H1 (cell line): ENCODE data around the gene CHAC1. TPM values are rescaled to one million over a fixed set of nuclear protein-coding genes. Genes with fewer than 3 reads are reported as not detected.

Experiments
- ASH2L ChIP-seq: fragments of 200-600, 300-600 bp; sonication (generic); IDR thresholded peaks from one replicate; pipeline ENCODE4 v1.7.1; 2017; ENCODE audit warnings: low read length
- ATF2 ChIP-seq: IDR thresholded peaks from 2 replicates; pipeline ENCODE4 v1.6.1; 2012; ENCODE audit warnings: low read length, inconsistent platforms
- CBX5 ChIP-seq: fragments of 300-800, 300-1000 bp; sonication (generic); IDR thresholded peaks from 2 replicates; pipeline ENCODE4 v1.7.1; 2016; ENCODE audit warnings: antibody characterized with exemption, low read length, low read depth
- CREB1 ChIP-seq: IDR thresholded peaks from 2 replicates; pipeline ENCODE4 v1.6.1; 2012; ENCODE audit warnings: inconsistent platforms
- CTCF ChIP-seq, 3 experiments: IDR thresholded peaks; 1 replicate in 2 of 3; 2 replicates in 1 of 3; pipeline versions ENCODE4 v1.5.1 to v1.6.1; 2011; ENCODE audit warnings: low read length in 3 of 3, mild to moderate bottlenecking in 3 of 3, inconsistent platforms in 2 of 3, low read depth in 1 of 3, moderate library complexity in 1 of 3; ENCODE audit not compliant: insufficient read depth in 1 of 3; ENCODE audit errors: control extremely low read depth in 1 of 3
- EP300 ChIP-seq, 2 experiments: IDR thresholded peaks; 1 replicate in 1 of 2; 2 replicates in 1 of 2; pipeline ENCODE4 v1.6.1; 2011 to 2012; ENCODE audit warnings: low read depth in 2 of 2, low read length in 2 of 2, mild to moderate bottlenecking in 2 of 2, borderline replicate concordance in 1 of 2, inconsistent platforms in 1 of 2, moderate library complexity in 1 of 2
- HDAC2 ChIP-seq, 2 experiments: fragments of 300-600 bp in 1 of 2; sonication (generic) in 1 of 2; IDR thresholded peaks; 2 replicates each; pipeline ENCODE4 v1.6.1; 2011 to 2012; ENCODE audit warnings: low read depth in 2 of 2, low read length in 2 of 2, mild to moderate bottlenecking in 2 of 2, moderate library complexity in 2 of 2, borderline replicate concordance in 1 of 2, inconsistent platforms in 1 of 2
- HDAC6 ChIP-seq: IDR thresholded peaks from one replicate; pipeline ENCODE4 v1.7.1; 2012; ENCODE audit warnings: low read depth, mild to moderate bottlenecking, inconsistent platforms, low read length, moderate library complexity
- KDM4A ChIP-seq: IDR thresholded peaks from one replicate; pipeline ENCODE4 v1.7.1; 2012; ENCODE audit warnings: low read depth, mild to moderate bottlenecking, moderate library complexity, low read length, inconsistent platforms; ENCODE audit not compliant: severe bottlenecking
- POLR2AphosphoS5 ChIP-seq: IDR thresholded peaks from 2 replicates; pipeline ENCODE4 v1.6.1; 2011; ENCODE audit warnings: low read depth, low read length
- POU5F1 ChIP-seq: IDR thresholded peaks from 2 replicates; pipeline ENCODE4 v1.6.1; 2011; ENCODE audit warnings: low read depth, mild to moderate bottlenecking, low read length, moderate library complexity
- SAP30 ChIP-seq: fragments of 300-600 bp; sonication (generic); IDR thresholded peaks from 2 replicates; pipeline ENCODE4 v1.7.1; 2012; ENCODE audit warnings: low read length, moderate library complexity, mild to moderate bottlenecking, inconsistent platforms; ENCODE audit not compliant: insufficient read depth, insufficient replicate concordance
- SRF ChIP-seq: IDR thresholded peaks from 2 replicates; pipeline ENCODE4 v1.6.1; 2011; ENCODE audit warnings: mild to moderate bottlenecking, low read depth, low read length, moderate library complexity
- TAF1 ChIP-seq: IDR thresholded peaks from 2 replicates; pipeline ENCODE4 v1.6.1; 2011; ENCODE audit warnings: mild to moderate bottlenecking, low read depth, low read length
- TAF7 ChIP-seq: optimal IDR thresholded peaks from 2 replicates; pipeline ENCODE3; 2011; ENCODE audit warnings: low read depth, mild to moderate bottlenecking, inconsistent platforms, low read length, moderate library complexity, borderline replicate concordance
- TBP ChIP-seq: IDR thresholded peaks from 2 replicates; pipeline ENCODE4 v1.6.1; 2011; ENCODE audit warnings: low read depth, low read length, improper control_type of control experiment
- TCF12 ChIP-seq: IDR thresholded peaks from 2 replicates; pipeline ENCODE4 v1.6.1; 2011; ENCODE audit warnings: low read depth, mild to moderate bottlenecking, low read length
- TEAD4 ChIP-seq: IDR thresholded peaks from 2 replicates; pipeline ENCODE4 v1.6.1; 2012; ENCODE audit warnings: low read depth, low read length, inconsistent platforms, mixed read lengths
- YY1 ChIP-seq: IDR thresholded peaks from 2 replicates; pipeline ENCODE4 v1.6.1; 2011; ENCODE audit warnings: low read depth, mild to moderate bottlenecking, low read length
- polyA plus RNA-seq, 7 experiments: library from polyadenylated mRNA; depleted of rRNA in 3 of 7; stranded (reverse) in 5 of 7; unstranded in 2 of 7; fragments of >200 nt in 5 of 7; fragments of 200-250 nt in 2 of 7; gene quantifications; 1 replicate in 5 of 7; 2 replicates in 1 of 7; 4 replicates in 1 of 7; pipeline versions ENCODE4 v1.2.1 to v1.2.3, GENCODE V29; 2011 to 2013; ENCODE audit warnings: missing spikeins in 2 of 7, mixed read lengths in 2 of 7
- total RNA-seq: library from RNA; stranded (reverse); fragmentation: NEBNext Ultra II Directional; extraction: Animal tissue kit (Norgen Biotek cat#: 25700); gene quantifications from 2 replicates; pipeline ENCODE4 v1.2.1, GENCODE V29; 2021

CHAC1 gene
- total and polyA plus RNA-seq, 2 of the 8 experiments (the other 6 are each of a cell fraction or from before 2014, with no cell fraction given) = 34.3 to 159 TPM

- TF ChIP-seq HDAC6 (no peak), ASH2L (peak; percentile 76), KDM4A (peak; percentile 52), POLR2AphosphoS5 (peak; percentile 83), CBX5 (no peak), TEAD4 (no peak), TCF12 (no peak), HDAC2 (IDR thresholded peaks at IDR 0.05; ENCODE audit: borderline replicate concordance in 1 of 2, low read depth in 2 of 2, low read length in 2 of 2) (peak in 1 of 2 experiments; percentile 68; a peak in 1 of 4 replicates), SAP30 (no peak), CREB1 (peak; percentile 85), TAF1 (peak; percentile 81), TAF7 (peak; percentile 76), CTCF (IDR thresholded peaks at IDR 0.05; ENCODE audit: control extremely low read depth in 1 of 3, insufficient read depth in 1 of 3, low read depth in 1 of 3, low read length in 3 of 3) (peak in 1 of 3 experiments; percentile 0; a peak in 1 of 4 replicates), YY1 (0 out of 2 replicates have a peak, but pooled peaks have one; percentile 4), SRF (no peak), EP300 (IDR thresholded peaks at IDR 0.05; ENCODE audit: borderline replicate concordance in 1 of 2, low read depth in 2 of 2, low read length in 2 of 2) (peak in 1 of 2 experiments; percentile 50; a peak in 1 of 3 replicates), POU5F1 (no peak), TBP (peak; percentile 96), ATF2 (0 out of 2 replicates have a peak, but pooled peaks have one; percentile 69)
Measured at GRCh38 chr15:40952901-40953712, at the start of gene CHAC1 (continued).
